MM.1S (cell line): Measurements from ENCODE around the gene SNX5.

Experiments
- DNase-seq: peaks from one replicate; pipeline ENCODE4 v3.0.0-alpha.2; 2015
- H2AFZ ChIP-seq: fragments of 300-600 bp; sonication (generic); 2 replicates; pipeline ENCODE4 v1.6.0; 2016; ENCODE audit warnings: antibody characterized with exemption, low read length
- H3F3A ChIP-seq: fragments of 300-600 bp; sonication (generic); 2 replicates; pipeline ENCODE4 v1.6.1; 2016; ENCODE audit warnings: mild to moderate bottlenecking, antibody characterized with exemption, low read length, moderate library complexity, mixed read lengths; ENCODE audit not compliant: insufficient read depth
- H3K27ac ChIP-seq: fragments of 300-600 bp; sonication (generic); 2 replicates; pipeline ENCODE4 v1.5.1; 2016; ENCODE audit warnings: mild to moderate bottlenecking, low read length
- H3K27me3 ChIP-seq: fragments of 300-600 bp; sonication (generic); replicated peaks from 2 replicates; pipeline ENCODE4 v1.6.0; 2016; ENCODE audit warnings: low read length; ENCODE audit not compliant: insufficient read depth
- H3K36me3 ChIP-seq: fragments of 300-600 bp; sonication (generic); replicated peaks from 2 replicates; pipeline ENCODE4 v1.6.1; 2016; ENCODE audit warnings: mild to moderate bottlenecking, low read length, mixed read lengths; ENCODE audit not compliant: insufficient read depth
- H3K4me1 ChIP-seq: fragments of 300-600 bp; sonication (generic); 2 replicates; pipeline ENCODE4 v1.6.1; 2016; ENCODE audit warnings: low read length, mixed read lengths
- H3K4me2 ChIP-seq: fragments of 300-600 bp; sonication (generic); 2 replicates; pipeline ENCODE4 v1.6.0; 2016; ENCODE audit warnings: low read depth, low read length
- H3K4me3 ChIP-seq: fragments of 300-600 bp; sonication (generic); 2 replicates; pipeline ENCODE4 v1.5.1; 2016; ENCODE audit warnings: low read length, mixed read lengths
- H3K79me2 ChIP-seq: fragments of 300-600 bp; sonication (generic); 2 replicates; pipeline ENCODE4 v1.6.1; 2016; ENCODE audit warnings: mixed run types, low read length, mixed read lengths
- H3K9ac ChIP-seq: fragments of 300-600 bp; sonication (generic); 2 replicates; pipeline ENCODE4 v1.6.1; 2016; ENCODE audit warnings: low read length, mixed read lengths
- H3K9me2 ChIP-seq: fragments of 300-600 bp; sonication (generic); replicated peaks from 2 replicates; pipeline ENCODE4 v1.6.1; 2016; ENCODE audit warnings: mild to moderate bottlenecking, low read length, mixed read lengths; ENCODE audit not compliant: insufficient read depth
- H3K9me3 ChIP-seq: fragments of 300-600 bp; sonication (generic); replicated peaks from 2 replicates; pipeline ENCODE4 v1.6.1; 2016; ENCODE audit warnings: mild to moderate bottlenecking, low read length, mixed read lengths; ENCODE audit not compliant: insufficient read depth
- H4K20me1 ChIP-seq: fragments of 300-600 bp; sonication (generic); 2 replicates; pipeline ENCODE4 v1.6.1; 2016; ENCODE audit warnings: mild to moderate bottlenecking, low read length, moderate library complexity, mixed read lengths; ENCODE audit not compliant: insufficient read depth
- EZH2 ChIP-seq: fragments of 300-600 bp; sonication (generic); optimal IDR thresholded peaks from 2 replicates; pipeline ENCODE3; 2017; ENCODE audit warnings: low read depth, mild to moderate bottlenecking, antibody characterized with exemption, low read length, mixed read lengths
- EZH2phosphoT487 ChIP-seq: fragments of 300-600 bp; sonication (generic); IDR thresholded peaks from 2 replicates; pipeline ENCODE4 v1.6.1; 2018; ENCODE audit warnings: antibody characterized with exemption, low read length
- TF ChIP-seq, protein P1 (sequence below): fragments of 300-600 bp; sonication (generic); IDR thresholded peaks from 2 replicates; pipeline ENCODE4 v1.5.1; 2016; ENCODE audit warnings: antibody characterized with exemption, low read length, mixed read lengths

The SNX5 gene

GRCh38 chr20:17917832-17918618, 50.6 kb downstream of the SNX5 start:
- H3K4me2 ChIP-seq, result no peak overlapping the region
- no peak overlapping the region for H3K27ac ChIP-seq
- H4K20me1 ChIP-seq, result no peaks in the 10 kb centered on the region
- H3K4me1 ChIP-seq, result no peaks in the 10 kb centered on the region
- H3K9me2 ChIP-seq, result no peaks in the 10 kb centered on the region
- no peaks in the 10 kb centered on the region for H3K36me3 ChIP-seq
- H2AFZ ChIP-seq, result no peak overlapping the region
- TF ChIP-seq, protein P1, sequence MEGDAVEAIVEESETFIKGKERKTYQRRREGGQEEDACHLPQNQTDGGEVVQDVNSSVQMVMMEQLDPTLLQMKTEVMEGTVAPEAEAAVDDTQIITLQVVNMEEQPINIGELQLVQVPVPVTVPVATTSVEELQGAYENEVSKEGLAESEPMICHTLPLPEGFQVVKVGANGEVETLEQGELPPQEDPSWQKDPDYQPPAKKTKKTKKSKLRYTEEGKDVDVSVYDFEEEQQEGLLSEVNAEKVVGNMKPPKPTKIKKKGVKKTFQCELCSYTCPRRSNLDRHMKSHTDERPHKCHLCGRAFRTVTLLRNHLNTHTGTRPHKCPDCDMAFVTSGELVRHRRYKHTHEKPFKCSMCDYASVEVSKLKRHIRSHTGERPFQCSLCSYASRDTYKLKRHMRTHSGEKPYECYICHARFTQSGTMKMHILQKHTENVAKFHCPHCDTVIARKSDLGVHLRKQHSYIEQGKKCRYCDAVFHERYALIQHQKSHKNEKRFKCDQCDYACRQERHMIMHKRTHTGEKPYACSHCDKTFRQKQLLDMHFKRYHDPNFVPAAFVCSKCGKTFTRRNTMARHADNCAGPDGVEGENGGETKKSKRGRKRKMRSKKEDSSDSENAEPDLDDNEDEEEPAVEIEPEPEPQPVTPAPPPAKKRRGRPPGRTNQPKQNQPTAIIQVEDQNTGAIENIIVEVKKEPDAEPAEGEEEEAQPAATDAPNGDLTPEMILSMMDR, result no peak
- TF ChIP-seq EZH2 (no peak), EZH2phosphoT487 (no peak)
- no peaks in the 10 kb centered on the region for H3K9me3 ChIP-seq
- no peaks in the 10 kb centered on the region for H3K27me3 ChIP-seq
- H3K9ac ChIP-seq, result no peak overlapping the region
- no peaks in the 10 kb centered on the region for H3F3A ChIP-seq
- no peak overlapping the region for H3K4me3 ChIP-seq
- no peaks in the 10 kb centered on the region for H3K79me2 ChIP-seq
- no peak for DNase-seq

- H3K36me3 ChIP-seq, result no peaks in the 10 kb centered on the region
- no peak overlapping the region for H3K9ac ChIP-seq
- H3K9me3 ChIP-seq, result no peaks in the 10 kb centered on the region
- no peak overlapping the region for H3K4me2 ChIP-seq
- H3K79me2 ChIP-seq, result no peaks in the 10 kb centered on the region
- H3K9me2 ChIP-seq, result no peaks in the 10 kb centered on the region
- H3K4me3 ChIP-seq, result no peak overlapping the region
- no peak for TF ChIP-seq EZH2phosphoT487
- TF ChIP-seq, protein P1, result no peak
- TF ChIP-seq EZH2, result no peak
- no peaks in the 10 kb centered on the region for H4K20me1 ChIP-seq
- no peak overlapping the region for H3K27ac ChIP-seq
- no peaks in the 10 kb centered on the region for H3F3A ChIP-seq
- H3K27me3 ChIP-seq, result no peaks in the 10 kb centered on the region
- no peak for DNase-seq
- no peak overlapping the region for H2AFZ ChIP-seq
- H3K4me1 ChIP-seq, result no peaks in the 10 kb centered on the region
Measured at GRCh38 chr20:17916433-17916891, 52.1 kb downstream of the SNX5 start.

GRCh38 chr20:17914957-17915356, 53.6 kb downstream of the SNX5 start:
- no peaks in the 10 kb centered on the region for H3K4me1 ChIP-seq
- no peaks in the 10 kb centered on the region for H4K20me1 ChIP-seq
- no peak overlapping the region for H3K27ac ChIP-seq
- H3K36me3 ChIP-seq, result no peaks in the 10 kb centered on the region
- H3K4me2 ChIP-seq, result no peak overlapping the region
- TF ChIP-seq EZH2phosphoT487, result no peak
- no peak for TF ChIP-seq EZH2
- TF ChIP-seq, protein P1, result no peak
- no peaks in the 10 kb centered on the region for H3F3A ChIP-seq
- H3K9ac ChIP-seq, result no peak overlapping the region
- H3K79me2 ChIP-seq, result no peaks in the 10 kb centered on the region
- no peak for DNase-seq
- H3K9me3 ChIP-seq, result no peaks in the 10 kb centered on the region
- no peak overlapping the region for H3K4me3 ChIP-seq
- H3K27me3 ChIP-seq, result no peaks in the 10 kb centered on the region
- no peaks in the 10 kb centered on the region for H3K9me2 ChIP-seq
- H2AFZ ChIP-seq, result no peak overlapping the region
